Subcutaneous adipose tissue (tissue), 4 donors: ENCODE data around the gene ZNF516. TPM values are rescaled to one million over a fixed set of nuclear protein-coding genes. Genes with fewer than 3 reads are reported as not detected.

Experiments used
- total RNA-seq, 4 donors: library from RNA; depleted of rRNA; stranded (reverse); fragments of >200 nt; gene quantifications; one replicate each; pipeline ENCODE4 v1.1.0, GENCODE V29; 2016
- TF ChIP-seq, protein P1 (sequence below): fragments of 450-650 bp; IDR thresholded peaks from one replicate; pipeline ENCODE4 v1.5.1; 2016; ENCODE audit warnings: low read depth, mild to moderate bottlenecking, control low read depth, antibody characterized with exemption, moderate library complexity

Gene ZNF516
- total RNA-seq, 4 donors from 2014 or later: 15.4 to 22.3 (median 17.5) TPM

DNA sequence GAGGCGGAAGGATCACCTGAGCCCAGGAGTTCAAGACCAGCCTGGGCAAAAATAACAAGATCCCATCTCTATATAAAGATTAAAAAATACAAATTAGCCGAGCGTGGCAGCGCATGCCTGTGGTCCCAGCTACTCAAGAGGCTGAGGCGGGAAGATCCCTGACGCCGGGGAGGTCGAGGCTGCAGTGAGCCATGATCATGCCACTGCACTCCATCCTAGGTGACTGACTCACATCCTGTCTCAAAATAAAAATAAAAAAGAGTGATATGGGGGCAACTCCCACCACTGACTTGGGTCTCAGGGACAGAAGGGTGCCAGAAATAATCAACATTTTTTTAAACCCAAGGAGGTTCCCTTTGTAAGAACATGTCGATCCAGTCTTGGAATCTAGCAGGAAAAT lies 37.6 kb downstream of the ZNF516 start:
- TF ChIP-seq, protein P1, sequence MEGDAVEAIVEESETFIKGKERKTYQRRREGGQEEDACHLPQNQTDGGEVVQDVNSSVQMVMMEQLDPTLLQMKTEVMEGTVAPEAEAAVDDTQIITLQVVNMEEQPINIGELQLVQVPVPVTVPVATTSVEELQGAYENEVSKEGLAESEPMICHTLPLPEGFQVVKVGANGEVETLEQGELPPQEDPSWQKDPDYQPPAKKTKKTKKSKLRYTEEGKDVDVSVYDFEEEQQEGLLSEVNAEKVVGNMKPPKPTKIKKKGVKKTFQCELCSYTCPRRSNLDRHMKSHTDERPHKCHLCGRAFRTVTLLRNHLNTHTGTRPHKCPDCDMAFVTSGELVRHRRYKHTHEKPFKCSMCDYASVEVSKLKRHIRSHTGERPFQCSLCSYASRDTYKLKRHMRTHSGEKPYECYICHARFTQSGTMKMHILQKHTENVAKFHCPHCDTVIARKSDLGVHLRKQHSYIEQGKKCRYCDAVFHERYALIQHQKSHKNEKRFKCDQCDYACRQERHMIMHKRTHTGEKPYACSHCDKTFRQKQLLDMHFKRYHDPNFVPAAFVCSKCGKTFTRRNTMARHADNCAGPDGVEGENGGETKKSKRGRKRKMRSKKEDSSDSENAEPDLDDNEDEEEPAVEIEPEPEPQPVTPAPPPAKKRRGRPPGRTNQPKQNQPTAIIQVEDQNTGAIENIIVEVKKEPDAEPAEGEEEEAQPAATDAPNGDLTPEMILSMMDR: no peak

DNA sequence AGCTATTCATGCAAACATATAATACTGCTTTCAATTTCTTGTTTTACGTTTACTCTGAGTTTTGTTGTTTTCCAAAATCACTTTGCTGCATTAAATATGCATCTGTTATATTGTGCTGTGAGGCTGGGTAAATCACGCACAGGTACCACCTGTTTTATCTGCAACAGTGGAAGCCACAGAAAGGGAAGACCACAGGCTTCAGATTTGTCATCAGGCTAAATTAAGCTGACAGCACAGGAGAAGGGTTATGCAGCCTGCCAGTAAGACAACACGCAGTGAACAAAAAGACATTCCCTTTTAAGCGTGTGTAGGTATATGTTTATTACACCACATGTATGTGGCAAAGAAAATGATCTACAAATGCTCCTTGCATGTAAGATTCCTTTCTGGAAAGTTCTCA lies 38.2 kb downstream of the ZNF516 start:
- TF ChIP-seq, protein P1: no peak

DNA sequence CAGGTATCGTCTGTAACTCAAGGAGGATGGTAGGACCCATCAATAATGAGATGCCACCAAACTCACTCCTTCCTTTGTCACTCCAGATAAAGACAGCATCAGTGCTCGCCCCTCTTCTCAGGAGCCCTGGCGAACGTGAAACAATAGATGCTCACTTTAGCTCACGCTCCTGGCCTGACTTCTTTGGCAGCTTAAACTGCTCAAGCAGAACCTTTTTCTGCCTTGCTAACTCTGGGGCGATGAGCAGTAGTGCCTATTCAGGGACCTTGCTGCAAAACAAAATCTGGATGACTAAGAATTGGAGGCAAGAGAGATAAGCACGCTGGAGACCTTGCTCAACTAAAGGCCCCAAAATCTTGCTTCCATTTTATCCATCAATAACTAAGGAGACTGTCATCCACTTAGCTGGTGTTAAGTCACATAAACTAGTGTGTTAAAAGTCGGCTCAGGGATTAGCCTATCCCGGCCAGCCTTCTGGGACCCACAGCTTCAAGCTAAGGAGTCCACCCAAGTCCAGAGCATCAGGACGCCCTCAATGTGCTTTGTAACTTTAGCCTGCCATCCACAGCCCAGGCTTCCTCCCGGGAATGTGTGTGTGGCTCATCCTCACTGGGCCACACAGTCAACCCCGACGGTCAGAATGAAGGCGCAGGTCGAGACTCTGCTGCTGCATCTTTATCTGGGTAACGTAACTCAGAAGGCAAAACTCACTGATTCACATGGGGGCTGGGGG lies 38.9 kb downstream of the ZNF516 start:
- TF ChIP-seq, protein P1: no peak

DNA sequence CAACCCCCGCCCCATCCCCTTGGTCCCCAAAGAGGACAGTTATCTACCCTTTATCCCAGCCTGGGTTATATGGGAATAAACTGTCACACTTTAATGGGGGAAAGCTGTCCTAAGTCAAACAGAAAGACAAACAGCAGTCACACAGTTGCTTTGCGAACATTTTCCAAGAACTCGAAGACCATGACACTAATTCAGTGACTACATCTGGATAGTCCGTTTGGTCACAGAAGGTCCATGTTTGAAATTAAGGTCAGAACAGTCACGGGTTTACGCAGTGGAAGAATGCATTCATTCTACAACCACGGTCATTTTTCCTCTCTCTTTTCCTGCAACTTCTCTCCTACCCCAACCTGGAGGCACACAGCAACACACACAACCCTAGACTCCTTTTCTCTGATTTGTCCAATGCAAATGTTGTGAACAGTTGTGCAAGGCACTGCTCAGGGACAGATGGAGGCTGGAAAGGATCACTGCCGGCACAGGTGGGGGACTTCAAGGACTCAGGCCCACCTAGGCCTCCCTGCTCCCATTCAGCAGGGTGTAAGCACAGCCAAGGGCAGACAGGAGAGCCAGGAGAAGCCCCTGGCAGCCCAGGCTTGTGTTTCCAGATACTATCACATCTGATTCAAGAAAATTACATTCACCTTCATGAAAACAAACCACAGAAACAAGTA lies 39.9 kb downstream of the ZNF516 start:
- TF ChIP-seq, protein P1: no peak

DNA sequence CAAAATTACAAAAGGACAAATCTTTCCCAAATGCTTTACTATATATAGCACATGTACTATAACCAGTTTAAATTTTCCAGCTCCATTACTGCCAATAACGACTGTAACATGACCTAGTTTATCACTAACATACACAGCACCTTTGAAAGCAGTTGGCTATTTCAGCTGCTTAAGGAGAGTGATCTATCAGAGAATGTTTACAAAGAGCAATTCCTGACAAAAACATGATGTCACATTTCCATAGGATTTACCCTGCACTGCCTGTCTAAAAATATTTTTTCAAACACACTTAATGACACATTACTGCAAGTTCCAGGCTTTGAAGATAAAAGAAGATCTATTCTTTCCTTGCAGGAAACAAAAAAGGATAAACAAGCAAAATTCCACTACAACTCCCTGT lies 40.6 kb downstream of the ZNF516 start:
- TF ChIP-seq, protein P1: no peak

DNA sequence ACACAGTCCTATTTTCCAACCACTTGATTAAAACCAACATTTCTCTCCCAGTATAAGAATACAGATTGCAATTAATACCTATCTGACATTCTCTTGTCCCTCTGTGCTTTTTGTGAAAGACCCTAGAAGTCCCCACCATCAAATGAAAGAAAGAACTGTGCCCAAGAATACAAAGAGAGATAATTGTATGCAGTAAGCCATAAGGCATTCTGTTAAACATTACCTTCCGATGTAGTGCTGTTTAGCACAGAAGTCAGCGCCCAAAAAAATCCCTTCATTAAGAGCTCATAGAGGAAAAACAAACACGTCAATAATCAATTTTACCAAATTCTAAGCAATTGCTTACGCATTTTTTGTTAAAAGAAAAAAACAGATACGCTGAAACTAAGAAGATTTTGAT lies 41.1 kb downstream of the ZNF516 start:
- TF ChIP-seq, protein P1: no peak

DNA sequence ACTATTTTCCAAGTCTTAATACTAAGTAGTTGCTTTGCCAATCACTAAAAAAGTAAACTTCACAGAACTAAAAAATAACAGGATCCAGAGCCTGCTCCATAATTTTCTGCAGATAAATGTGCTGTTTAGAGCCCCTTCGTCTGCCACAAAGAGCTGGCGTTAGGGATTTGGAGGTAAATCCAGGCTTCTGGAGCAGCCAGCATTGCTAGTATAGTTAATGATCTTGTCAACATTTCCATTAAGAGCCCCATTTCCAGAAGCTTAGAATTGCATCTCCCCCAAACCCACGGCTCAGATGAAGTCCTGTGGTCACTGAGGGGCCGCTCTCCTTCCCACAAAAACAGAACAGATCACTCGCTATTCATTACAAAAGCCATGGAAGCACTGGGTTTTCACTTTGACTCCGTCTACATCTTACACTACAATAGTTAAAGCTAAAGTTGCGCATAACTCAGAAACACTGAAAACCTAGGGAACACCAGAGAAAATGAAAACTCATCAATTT lies 41.9 kb downstream of the ZNF516 start:
- TF ChIP-seq, protein P1: no peak
